SK-N-SH treated with all-trans-retinoic acid at 6 μM for 48 hours (cell line): Measurements from ENCODE around the gene CUEDC2.

ENCODE experiments used
- ATAC-seq: fragments of 200-7000 bp; cut with Tn5 transposase; 3 replicates; pipeline ENCODE4 v1.9.1; 2020; ENCODE audit warnings: mild to moderate bottlenecking, moderate library complexity
- BACH2 ChIP-seq: fragments of 250-450 bp; sonication (Bioruptor Pico); IDR thresholded peaks from 2 replicates; pipeline ENCODE4 v1.9.0; 2021; ENCODE audit warnings: mild to moderate bottlenecking, borderline replicate concordance
- CREB5 ChIP-seq: fragments of 250-450 bp; sonication (Bioruptor Pico); IDR thresholded peaks from 2 replicates; pipeline ENCODE4 v1.5.1; 2020; ENCODE audit warnings: low read depth, mild to moderate bottlenecking, moderate library complexity
- CSDC2 ChIP-seq: fragments of 250-450 bp; sonication (Bioruptor Pico); IDR thresholded peaks from 2 replicates; pipeline ENCODE4 v1.5.0; 2020; ENCODE audit warnings: mild to moderate bottlenecking, moderate library complexity
- CSRNP3 ChIP-seq: fragments of 250-450 bp; sonication (Bioruptor Pico); IDR thresholded peaks from 2 replicates; pipeline ENCODE4 v1.5.1; 2021; ENCODE audit warnings: mild to moderate bottlenecking, moderate library complexity
- ESRRG ChIP-seq: fragments of 250-450 bp; sonication (Bioruptor Pico); IDR thresholded peaks from 2 replicates; pipeline ENCODE4 v1.6.1; 2021; ENCODE audit warnings: mild to moderate bottlenecking
- GLIS3 ChIP-seq: fragments of 250-450 bp; sonication (Bioruptor Pico); IDR thresholded peaks from 2 replicates; pipeline ENCODE4 v1.5.0; 2020; ENCODE audit warnings: mild to moderate bottlenecking, moderate library complexity
- ISL1 ChIP-seq: fragments of 250-450 bp; sonication (Bioruptor Pico); IDR thresholded peaks from 2 replicates; pipeline ENCODE4 v2.1.2; 2022; ENCODE audit warnings: mild to moderate bottlenecking, moderate library complexity
- OSR1 ChIP-seq: fragments of 250-450 bp; sonication (Bioruptor Pico); IDR thresholded peaks from 2 replicates; pipeline ENCODE4 v1.8.0; 2022; ENCODE audit warnings: moderate library complexity, mild to moderate bottlenecking, inconsistent platforms
- PATZ1 ChIP-seq: fragments of 250-450 bp; sonication (Bioruptor Pico); IDR thresholded peaks from 2 replicates; pipeline ENCODE4 v1.8.0; 2020; ENCODE audit warnings: mild to moderate bottlenecking, moderate library complexity, borderline replicate concordance
- POU6F1 ChIP-seq: fragments of 250-450 bp; sonication (Bioruptor Pico); IDR thresholded peaks from 2 replicates; pipeline ENCODE4 v1.8.0; 2021; ENCODE audit warnings: low read depth, mild to moderate bottlenecking, moderate library complexity, borderline replicate concordance
- PPARA ChIP-seq: fragments of 250-450 bp; sonication (Bioruptor Pico); IDR thresholded peaks from 2 replicates; pipeline ENCODE4 v1.5.0; 2020; ENCODE audit warnings: mild to moderate bottlenecking, borderline replicate concordance
- SNAI2 ChIP-seq: fragments of 250-450 bp; sonication (Bioruptor Pico); IDR thresholded peaks from 2 replicates; pipeline ENCODE4 v1.5.0; 2020; ENCODE audit warnings: mild to moderate bottlenecking, moderate library complexity
- TCF4 ChIP-seq: fragments of 250-450 bp; sonication (Bioruptor Pico); IDR thresholded peaks from 2 replicates; pipeline ENCODE4 v1.8.0; 2021; ENCODE audit warnings: mild to moderate bottlenecking, moderate library complexity, borderline replicate concordance
- TOX ChIP-seq: fragments of 250-450 bp; sonication (Bioruptor Pico); IDR thresholded peaks from 2 replicates; pipeline ENCODE4 v1.8.0; 2021; ENCODE audit warnings: mild to moderate bottlenecking, moderate library complexity, borderline replicate concordance
- ZC3H10 ChIP-seq: fragments of 250-450 bp; sonication (Bioruptor Pico); IDR thresholded peaks from 2 replicates; pipeline ENCODE4 v1.5.1; 2021; ENCODE audit warnings: mild to moderate bottlenecking, moderate library complexity
- ZFP3 ChIP-seq: fragments of 250-450 bp; sonication (Bioruptor Pico); IDR thresholded peaks from 2 replicates; pipeline ENCODE4 v1.5.0; 2020; ENCODE audit warnings: mild to moderate bottlenecking, moderate library complexity
- ZFP30 ChIP-seq: fragments of 450-650 bp; formaldehyde crosslinking; IDR thresholded peaks from 2 replicates; pipeline ENCODE4 v1.5.0; 2022; ENCODE audit warnings: mild to moderate bottlenecking, moderate library complexity
- ZNF565 ChIP-seq: fragments of 450-650 bp; formaldehyde crosslinking; conservative IDR thresholded peaks from 2 replicates; pipeline ENCODE4 v1.5.0; 2020; ENCODE audit warnings: low read depth, mild to moderate bottlenecking, moderate library complexity
- ZNF70 ChIP-seq: fragments of 450-650 bp; formaldehyde crosslinking; IDR thresholded peaks from 2 replicates; pipeline ENCODE4 v1.5.0; 2020; ENCODE audit warnings: mild to moderate bottlenecking, moderate library complexity
- ZNF8 ChIP-seq: fragments of 450-650 bp; formaldehyde crosslinking; IDR thresholded peaks from 2 replicates; pipeline ENCODE4 v1.5.0; 2020; ENCODE audit warnings: mild to moderate bottlenecking, moderate library complexity

The CUEDC2 gene

GRCh38 chr10:102379383-102379782 lies 53.0 kb downstream of the CUEDC2 start:
- ATAC-seq = no peak
- no peak for TF ChIP-seq TCF4 (CRISPR knock-in tag)
- no peak for TF ChIP-seq ISL1 (CRISPR knock-in tag)
- no peak for TF ChIP-seq PATZ1 (CRISPR knock-in tag)
- TF ChIP-seq ZFP30 (CRISPR knock-in tag) = no peak
- no peak for TF ChIP-seq ZC3H10 (CRISPR knock-in tag)
- TF ChIP-seq, all 23 proteins: peak for 0

GRCh38 chr10:102376901-102377300 lies 55.5 kb downstream of the CUEDC2 start:
- no peak for TF ChIP-seq SNAI2 (CRISPR knock-in tag)
- TF ChIP-seq, all 23 proteins: peak for 0
- ATAC-seq = no peak

GRCh38 chr10:102375867-102376266 lies 56.5 kb downstream of the CUEDC2 start:
- no peak for ATAC-seq
- TF ChIP-seq PPARA (CRISPR knock-in tag) = no peak
- TF ChIP-seq ZC3H10 (CRISPR knock-in tag) = no peak
- no peak for TF ChIP-seq CSDC2
- TF ChIP-seq ZNF70 = no peak
- no peak for TF ChIP-seq TOX (CRISPR knock-in tag)
- no peak for TF ChIP-seq OSR1 (CRISPR knock-in tag)
- TF ChIP-seq ZNF565 = no peak
- TF ChIP-seq POU6F1 (CRISPR knock-in tag) = no peak
- no peak for TF ChIP-seq ZFP3 (CRISPR knock-in tag)

- ATAC-seq = no peak
- TF ChIP-seq ISL1 (CRISPR knock-in tag) (no peak), ESRRG (CRISPR knock-in tag) (no peak), ZNF70 (no peak), CSDC2 (no peak), ZNF8 (CRISPR knock-in tag) (no peak), PATZ1 (CRISPR knock-in tag) (no peak), ZFP30 (CRISPR knock-in tag) (no peak), TCF4 (CRISPR knock-in tag) (no peak), CREB5 (CRISPR knock-in tag) (no peak), ZC3H10 (CRISPR knock-in tag) (no peak), ZFP3 (CRISPR knock-in tag) (no peak), ZNF565 (no peak), GLIS3 (CRISPR knock-in tag) (no peak), SNAI2 (CRISPR knock-in tag) (no peak), OSR1 (CRISPR knock-in tag) (no peak), BACH2 (no peak), CSRNP3 (no peak), POU6F1 (CRISPR knock-in tag) (no peak)
These were observed 57.1 kb downstream of the CUEDC2 start for GRCh38 chr10:102375250-102375649.
